HFFc6 (cell line): ENCODE measurements around the gene CHIT1. TPM values are rescaled to one million over a fixed set of nuclear protein-coding genes. Genes with fewer than 3 reads are reported as not detected.

Experiments
- DNase-seq: peaks from one replicate; pipeline ENCODE4 v3.0.0-alpha.2; 2018
- H3K27ac Mint-ChIP-seq: 2 replicates; pipeline ENCODE4 v1.8.0; 2020; ENCODE audit warnings: mild to moderate bottlenecking, mixed read lengths
- H3K27me3 Mint-ChIP-seq: 2 replicates; pipeline ENCODE4 v1.8.0; 2021; ENCODE audit warnings: mild to moderate bottlenecking, moderate library complexity, mixed read lengths; ENCODE audit not compliant: insufficient read depth
- H3K36me3 Mint-ChIP-seq: 2 replicates; pipeline ENCODE4 v1.8.0; 2021; ENCODE audit warnings: low read depth, mixed read lengths
- H3K4me1 Mint-ChIP-seq: 2 replicates; pipeline ENCODE4 v1.8.0; 2020; ENCODE audit warnings: low read depth, mixed read lengths
- H3K4me3 Mint-ChIP-seq: 2 replicates; pipeline ENCODE4 v1.8.0; 2020; ENCODE audit warnings: mild to moderate bottlenecking, moderate library complexity, mixed read lengths
- H3K9me3 Mint-ChIP-seq: 2 replicates; pipeline ENCODE4 v1.8.0; 2020; ENCODE audit warnings: mild to moderate bottlenecking, mixed read lengths
- CTCF ChIP-seq: fragments of 200-600 bp; sonication (generic); IDR thresholded peaks from 2 replicates; pipeline ENCODE4 v1.5.0; 2021; ENCODE audit warnings: antibody characterized with exemption, mild to moderate bottlenecking
- total RNA-seq, 6 experiments: library from RNA; stranded (reverse); fragmentation: NEBNext Ultra II Directional; extraction: Animal tissue kit (Norgen Biotek cat#: 25700); gene quantifications; 2 replicates in 1 of 6; 3 replicates in 5 of 6; pipeline ENCODE4 v1.2.3, GENCODE V29; 2021

CHIT1 gene
- total RNA-seq, 6 experiments from 2014 or later: not detected

- peak; percentile 45 for DNase-seq
- H3K4me3 Mint-ChIP-seq: no peak overlapping the region
- H3K27ac Mint-ChIP-seq: peak overlapping the region; percentile 12; the same call in 1 of the 2 replicates
- peaks cover 5% of the 10 kb centered on the region for H3K27me3 Mint-ChIP-seq
- no peak for TF ChIP-seq CTCF
- H3K9me3 Mint-ChIP-seq: no peaks in the 10 kb centered on the region; the same call in 1 of the 2 replicates
- peaks cover 37% of the 10 kb centered on the region for H3K4me1 Mint-ChIP-seq
- no peaks in the 10 kb centered on the region for H3K36me3 Mint-ChIP-seq
These were observed 26.8 kb downstream of the CHIT1 start for GRCh38 chr1:203202431-203203245.

DNA sequence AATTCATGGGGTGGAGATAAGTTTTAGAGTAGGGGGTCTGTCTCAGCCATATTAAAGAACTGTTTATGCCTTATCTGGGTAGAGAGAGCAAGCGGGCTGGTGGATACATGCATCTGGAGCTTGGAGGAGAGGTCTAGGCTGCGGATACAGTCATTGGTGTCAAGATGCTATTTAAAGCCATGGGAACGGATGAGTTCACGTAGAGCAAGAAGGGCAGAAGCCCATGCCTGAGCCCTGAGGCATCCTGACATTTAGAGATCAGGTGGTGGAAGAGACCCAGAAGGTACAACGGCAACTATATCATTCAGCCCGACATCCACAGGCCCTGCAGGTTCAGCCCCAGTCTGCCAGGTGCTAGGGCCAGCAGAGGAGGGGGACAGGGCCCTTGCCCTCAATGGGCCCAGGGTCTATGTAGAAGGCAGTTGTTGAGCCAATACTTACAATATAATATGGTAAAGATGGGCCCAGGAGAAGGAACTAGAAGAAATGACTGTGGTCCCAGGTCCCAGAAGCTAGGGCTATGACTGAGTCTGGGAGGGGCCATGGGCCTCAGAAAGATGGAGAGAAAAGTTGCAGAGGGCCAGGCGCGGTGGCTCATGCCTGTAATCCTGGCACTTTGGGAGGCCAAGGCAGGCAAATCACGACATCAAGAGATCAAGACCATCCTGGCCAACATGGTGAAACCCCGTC lies 27.8 kb downstream of the CHIT1 start:
- H3K4me1 Mint-ChIP-seq: peaks cover 47% of the 10 kb centered on the region
- no peak for DNase-seq
- H3K36me3 Mint-ChIP-seq: no peaks in the 10 kb centered on the region
- no peak overlapping the region for H3K27ac Mint-ChIP-seq
- H3K27me3 Mint-ChIP-seq: peaks cover 8% of the 10 kb centered on the region
- TF ChIP-seq CTCF: no peak
- no peak overlapping the region for H3K4me3 Mint-ChIP-seq
- H3K9me3 Mint-ChIP-seq: no peaks in the 10 kb centered on the region; the same call in 1 of the 2 replicates

GRCh38 chr1:203200916-203201315 lies 28.6 kb downstream of the CHIT1 start:
- no peak overlapping the region for H3K4me3 Mint-ChIP-seq
- H3K27me3 Mint-ChIP-seq: peaks cover 8% of the 10 kb centered on the region
- H3K9me3 Mint-ChIP-seq: no peaks in the 10 kb centered on the region; the same call in 1 of the 2 replicates
- DNase-seq: no peak
- H3K27ac Mint-ChIP-seq: no peak overlapping the region; the same call in 1 of the 2 replicates
- peaks cover 54% of the 10 kb centered on the region for H3K4me1 Mint-ChIP-seq
- no peaks in the 10 kb centered on the region for H3K36me3 Mint-ChIP-seq
- TF ChIP-seq CTCF: no peak

GRCh38 chr1:203199816-203200571 lies 29.5 kb downstream of the CHIT1 start:
- peak overlapping the region; percentile 81 for H3K27ac Mint-ChIP-seq
- DNase-seq: peak; percentile 66
- peaks cover 8% of the 10 kb centered on the region for H3K27me3 Mint-ChIP-seq

More at GRCh38 chr1:203199816-203200571, 29.5 kb downstream of the CHIT1 start:
- H3K4me1 Mint-ChIP-seq: peaks cover 61% of the 10 kb centered on the region
- TF ChIP-seq CTCF: no peak
- H3K4me3 Mint-ChIP-seq: peak overlapping the region; percentile 23; the same call in 1 of the 2 replicates
- no peaks in the 10 kb centered on the region for H3K36me3 Mint-ChIP-seq
- no peaks in the 10 kb centered on the region; the same call in 1 of the 2 replicates for H3K9me3 Mint-ChIP-seq
